Measurements from ENCODE around the gene RAVER1. TPM values are rescaled to one million over a fixed set of nuclear protein-coding genes. Genes with fewer than 3 reads are reported as not detected.
"Not testable (repeated sequence)": the region's sequence is repeated elsewhere in the genome, so short reads cannot be mapped to it uniquely, and the experiment has no call there.

The RAVER1 gene
- total and polyA plus RNA-seq, 2 experiments from 2014 or later, result 23.0 to 29.2 TPM

- H3K4me1 ChIP-seq (ENCODE audit: insufficient read depth), result no peaks in the 10 kb centered on the region
- H3K27me3 ChIP-seq (replicated peaks; ENCODE audit: insufficient read depth), result no peaks in the 10 kb centered on the region
- H2AFZ ChIP-seq, result no peak overlapping the region
- no peaks in the 10 kb centered on the region for H4K20me1 ChIP-seq (ENCODE audit: insufficient read depth)
- no peak overlapping the region for H3K27ac ChIP-seq
- WGBS, 2 experiments (ENCODE audit: low coverage in 1 of 2, low lambda C conversion rate in 2 of 2, missing lambda C conversion rate in 2 of 2), result 85 to 95% methylated on average over 7 to 13 of the region's 13 CpGs
- H3K4me2 ChIP-seq (ENCODE audit: unreplicated experiment), result no peak overlapping the region
- no peak for DNase-seq
- H3K36me3 ChIP-seq (ENCODE audit: low read depth), result no peaks in the 10 kb centered on the region; the same call in 1 of the 2 replicates
- no peak for TF ChIP-seq EZH2phosphoT487 (IDR thresholded peaks at IDR 0.05; ENCODE audit: insufficient read depth, low read depth)
- no peak for TF ChIP-seq EZH2 (IDR thresholded peaks at IDR 0.05; ENCODE audit: insufficient read depth, poor library complexity, severe bottlenecking)
- no peaks in the 10 kb centered on the region for H3K79me2 ChIP-seq (ENCODE audit: insufficient read depth)
- in situ Hi-C loops (cut with MboI), result no loop called here
- H3F3A ChIP-seq (ENCODE audit: insufficient read depth), result 0 out of 2 replicates have a peak, but pooled peaks cover 9% of the 10 kb centered on the region
- H3K9ac ChIP-seq, result no peak overlapping the region
- H3K9me3 ChIP-seq (ENCODE audit: low read depth), result no peaks in the 10 kb centered on the region
- no peak overlapping the region for H3K4me3 ChIP-seq
- H3K9me2 ChIP-seq (ENCODE audit: insufficient read depth), result no peaks in the 10 kb centered on the region
Measured at GRCh38 chr19:10284960-10285278, 48.4 kb downstream of the RAVER1 start.

GRCh38 chr19:10284065-10284959 is 49.0 kb downstream of the RAVER1 start:
- Histone ChIP-seq H3K27ac (no peak overlapping the region), H3K9me2 (ENCODE audit: insufficient read depth) (no peaks in the 10 kb centered on the region), H3K79me2 (ENCODE audit: insufficient read depth) (no peaks in the 10 kb centered on the region), H3K4me1 (ENCODE audit: insufficient read depth) (no peaks in the 10 kb centered on the region), H3K4me2 (ENCODE audit: unreplicated experiment) (no peak overlapping the region), H3K9me3 (ENCODE audit: low read depth) (no peaks in the 10 kb centered on the region), H3K9ac (no peak overlapping the region), H2AFZ (no peak overlapping the region), H3K4me3 (no peak overlapping the region), H4K20me1 (ENCODE audit: insufficient read depth) (no peaks in the 10 kb centered on the region), H3K27me3 (replicated peaks; ENCODE audit: insufficient read depth) (no peaks in the 10 kb centered on the region), H3K36me3 (ENCODE audit: low read depth) (no peaks in the 10 kb centered on the region; the same call in 1 of the 2 replicates), H3F3A (ENCODE audit: insufficient read depth) (0 out of 2 replicates have a peak, but pooled peaks cover 9% of the 10 kb centered on the region)
- in situ Hi-C loops (cut with MboI), result no loop called here
- 88 to 90% methylated on average over 28 to 31 of the region's 34 CpGs for WGBS, 2 experiments (ENCODE audit: low coverage in 1 of 2, low lambda C conversion rate in 2 of 2, missing lambda C conversion rate in 2 of 2)
- TF ChIP-seq EZH2phosphoT487 (IDR thresholded peaks at IDR 0.05; ENCODE audit: insufficient read depth, low read depth) (no peak), EZH2 (IDR thresholded peaks at IDR 0.05; ENCODE audit: insufficient read depth, poor library complexity, severe bottlenecking) (no peak)
- no peak for DNase-seq

- no peaks in the 10 kb centered on the region for H3K79me2 ChIP-seq (ENCODE audit: insufficient read depth)
- no peaks in the 10 kb centered on the region; the same call in 1 of the 2 replicates for H3K36me3 ChIP-seq (ENCODE audit: low read depth)
- DNase-seq, result no peak
- H3F3A ChIP-seq (ENCODE audit: insufficient read depth), result peaks cover 13% of the 10 kb centered on the region; the same call in 1 of the 2 replicates
- no peak overlapping the region for H3K27ac ChIP-seq
- H4K20me1 ChIP-seq (ENCODE audit: insufficient read depth), result no peaks in the 10 kb centered on the region
- no peak for TF ChIP-seq EZH2phosphoT487 (IDR thresholded peaks at IDR 0.05; ENCODE audit: insufficient read depth, low read depth)
- no peak for TF ChIP-seq EZH2 (IDR thresholded peaks at IDR 0.05; ENCODE audit: insufficient read depth, poor library complexity, severe bottlenecking)
- in situ Hi-C loops (cut with MboI), result no loop called here
- no peak overlapping the region for H2AFZ ChIP-seq
- no peaks in the 10 kb centered on the region for H3K9me3 ChIP-seq (ENCODE audit: low read depth)
- no peak overlapping the region for H3K4me2 ChIP-seq (ENCODE audit: unreplicated experiment)
- WGBS, 2 experiments (ENCODE audit: low coverage in 1 of 2, low lambda C conversion rate in 2 of 2, missing lambda C conversion rate in 2 of 2), result 83 to 85% methylated on average over 22 to 23 of the region's 23 CpGs
- no peaks in the 10 kb centered on the region for H3K4me1 ChIP-seq (ENCODE audit: insufficient read depth)
- H3K27me3 ChIP-seq (replicated peaks; ENCODE audit: insufficient read depth), result no peaks in the 10 kb centered on the region
- H3K9me2 ChIP-seq (ENCODE audit: insufficient read depth), result no peaks in the 10 kb centered on the region
- no peak overlapping the region for H3K9ac ChIP-seq
- H3K4me3 ChIP-seq, result no peak overlapping the region
Measured at GRCh38 chr19:10283301-10284064, 49.8 kb downstream of the RAVER1 start.

- H3K79me2 ChIP-seq (ENCODE audit: insufficient read depth); H3K4me1 ChIP-seq (ENCODE audit: insufficient read depth); H2AFZ ChIP-seq; H3K4me2 ChIP-seq (ENCODE audit: unreplicated experiment); DNase-seq; H3K9me3 ChIP-seq (ENCODE audit: low read depth); H3K9ac ChIP-seq; H3K27me3 ChIP-seq (replicated peaks; ENCODE audit: insufficient read depth); in situ Hi-C loops (cut with MboI); H3K4me3 ChIP-seq; H3K9me2 ChIP-seq (ENCODE audit: insufficient read depth); H3K36me3 ChIP-seq (ENCODE audit: low read depth); H4K20me1 ChIP-seq (ENCODE audit: insufficient read depth); H3K27ac ChIP-seq: not testable (repeated sequence)
- WGBS, 2 experiments (ENCODE audit: low coverage in 1 of 2, low lambda C conversion rate in 2 of 2, missing lambda C conversion rate in 2 of 2), result 97% methylated on average over 5 of the region's 5 CpGs
- H3F3A ChIP-seq (ENCODE audit: insufficient read depth), result peaks cover 13% of the 10 kb centered on the region; the same call in 1 of the 2 replicates
Measured at GRCh38 chr19:10282043-10282442, 51.3 kb downstream of the RAVER1 start.
